GM12872 (cell line): ENCODE measurements around the gene INAFM1.

ENCODE experiments used
- CTCF ChIP-seq: IDR thresholded peaks from 3 replicates; pipeline ENCODE4 v1.5.1; 2011; ENCODE audit warnings: low read depth, mild to moderate bottlenecking, low read length, moderate library complexity; ENCODE audit not compliant: insufficient read depth

INAFM1 gene

DNA sequence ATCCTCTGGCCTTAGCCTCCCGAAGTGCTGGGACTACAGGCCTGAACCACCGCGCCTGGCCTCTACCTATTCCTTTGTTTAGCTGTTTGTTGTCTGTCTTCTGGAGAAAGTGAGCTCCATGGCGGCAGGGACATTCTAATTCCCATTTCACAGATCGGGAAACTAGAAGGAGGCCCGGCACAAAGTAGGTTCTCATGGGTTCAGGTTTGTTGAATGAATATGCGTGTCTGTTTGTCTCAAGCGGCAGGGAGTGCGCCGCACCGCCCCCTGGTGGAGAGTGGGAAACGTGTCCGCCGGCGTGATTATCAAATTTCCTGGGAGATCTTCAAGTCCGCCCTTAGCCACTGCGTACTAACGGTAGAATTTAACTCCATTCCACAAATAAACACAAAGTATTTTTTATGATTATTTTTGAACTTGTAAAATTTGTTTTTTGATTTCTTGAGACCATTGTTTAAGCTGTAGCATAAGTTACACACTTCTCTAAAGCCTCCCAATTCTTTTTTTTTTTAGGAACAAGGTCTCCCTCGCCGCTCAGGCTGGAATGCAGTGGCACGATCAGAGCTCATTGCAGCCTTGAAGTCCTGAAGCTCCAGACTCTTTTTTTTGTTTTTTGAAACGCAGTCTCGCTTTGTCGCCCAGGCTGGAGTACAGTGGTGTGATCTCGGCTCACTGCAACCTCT lies 27.2 kb upstream of the INAFM1 start:
- peak; percentile 90 for TF ChIP-seq CTCF

DNA sequence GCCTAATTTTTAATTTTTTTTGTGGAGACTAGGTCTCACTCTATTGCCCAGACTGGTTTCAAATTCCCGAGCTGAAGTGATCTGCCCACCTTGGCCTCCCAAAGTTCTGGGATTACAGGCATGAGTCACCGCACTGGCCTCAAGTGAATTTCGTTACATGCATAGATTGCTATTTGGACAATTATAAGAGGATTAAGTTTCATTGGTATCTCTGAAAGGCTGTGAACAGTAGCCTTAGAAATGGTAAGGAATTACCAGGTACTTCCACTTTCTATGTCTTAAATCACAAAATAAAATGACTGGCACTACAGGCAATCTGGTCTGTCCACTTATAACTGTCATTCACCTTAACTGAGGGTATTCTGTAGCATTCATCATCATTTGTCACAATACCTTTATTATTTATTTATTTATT lies 21.2 kb upstream of the INAFM1 start:
- no peak for TF ChIP-seq CTCF

DNA sequence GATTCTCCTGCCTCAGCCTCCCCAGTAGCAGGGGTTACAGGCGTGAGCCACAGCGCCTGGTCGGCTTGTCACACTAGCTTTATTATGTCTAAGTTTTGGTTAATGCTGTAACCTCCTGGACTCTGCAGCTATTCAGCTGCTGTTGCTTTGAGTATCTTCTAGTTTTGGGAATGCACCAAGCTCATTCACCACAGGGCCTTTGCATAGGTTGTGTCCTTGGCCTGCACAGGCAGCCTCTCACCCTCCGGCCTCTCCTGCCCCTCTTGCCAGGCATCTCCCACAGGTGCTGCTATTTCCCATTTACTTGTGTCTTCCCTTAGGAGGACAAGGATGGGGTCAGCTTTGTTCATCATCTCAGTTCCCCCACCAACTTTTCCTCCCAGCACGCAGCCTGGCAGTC lies 20.7 kb upstream of the INAFM1 start:
- TF ChIP-seq CTCF, result no peak

DNA sequence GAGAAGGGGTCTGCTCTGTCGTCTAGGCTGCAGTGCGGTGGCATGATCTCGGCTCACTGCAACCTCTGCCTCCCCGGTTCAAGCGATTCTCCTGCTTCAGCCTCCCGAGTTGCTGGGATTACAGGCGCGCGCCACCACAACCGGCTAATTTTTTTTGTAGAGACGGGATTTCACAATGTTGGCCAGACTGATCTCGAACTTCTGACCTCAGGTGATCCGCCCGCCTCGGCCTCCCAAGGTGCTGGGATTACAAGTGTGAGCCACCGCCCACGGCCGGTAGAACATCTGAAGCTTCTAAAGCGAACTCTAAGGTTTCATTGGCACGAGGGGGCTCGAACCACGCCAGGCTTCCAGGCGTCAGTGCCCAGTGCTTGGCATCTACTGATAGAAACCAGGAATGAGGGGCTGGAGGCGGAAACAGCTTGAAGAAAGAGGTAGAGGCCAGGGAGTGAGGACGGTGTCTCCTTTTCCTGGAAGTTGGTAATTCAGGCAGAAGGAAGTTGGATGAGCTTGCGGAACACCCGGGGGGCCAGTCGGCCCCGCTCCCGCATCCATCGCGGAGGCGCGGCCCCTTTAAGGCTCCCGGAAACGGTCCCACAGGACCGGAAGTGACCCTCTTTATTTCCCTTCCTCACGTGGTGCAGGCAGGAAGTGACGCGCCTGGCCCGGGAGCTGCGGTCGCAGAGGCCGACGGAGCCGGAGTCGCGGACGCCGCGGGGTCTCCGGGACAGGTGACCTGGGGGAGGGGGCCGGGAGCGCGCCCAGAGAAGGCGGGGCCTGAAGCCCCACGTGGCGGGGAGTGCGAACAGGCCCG lies 18.6 kb upstream of the INAFM1 start, which contains the start of gene CCDC9:
TSS of gene CCDC9 (plus strand) at position 647 of the 814 bp plus-strand sequence. CDS start 1,876 bp downstream, outside the sequence.
- no peak for TF ChIP-seq CTCF

DNA sequence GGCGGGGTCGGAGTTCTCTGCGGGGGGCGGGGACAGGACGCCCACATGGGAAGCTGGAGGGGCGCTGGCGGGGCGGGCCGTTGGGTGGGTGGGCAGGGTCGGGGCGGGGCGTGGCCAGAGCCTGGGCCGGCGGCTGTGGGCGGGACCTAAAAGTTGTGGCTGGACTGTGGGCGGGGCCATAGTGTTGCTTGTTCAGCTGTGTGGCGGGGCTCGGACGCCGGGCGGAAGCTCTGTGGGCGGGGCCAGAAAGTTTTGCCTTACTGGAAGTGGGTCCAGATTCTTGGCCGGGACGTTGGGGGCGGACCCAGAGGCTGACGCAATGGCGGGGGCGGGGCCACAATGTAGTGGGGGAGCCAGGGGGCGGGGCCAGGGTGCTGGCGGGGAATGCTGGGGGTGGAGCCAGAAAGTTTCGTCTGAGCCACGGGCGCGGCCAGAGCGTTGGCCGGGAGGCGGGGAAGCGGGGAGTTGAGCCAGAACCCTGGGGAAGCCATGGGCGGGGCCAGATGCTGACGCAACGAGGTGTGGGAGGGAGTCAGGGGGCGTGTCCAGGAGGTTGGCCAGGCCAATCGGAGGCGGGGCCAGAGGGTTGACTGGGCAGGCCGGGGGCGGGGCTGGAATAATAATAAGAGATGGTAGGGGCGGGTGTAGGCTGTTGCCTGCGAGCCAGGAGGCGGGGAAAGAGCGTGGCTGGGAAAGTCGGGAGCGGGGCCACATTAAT lies 17.8 kb upstream of the INAFM1 start:
- no peak for TF ChIP-seq CTCF

DNA sequence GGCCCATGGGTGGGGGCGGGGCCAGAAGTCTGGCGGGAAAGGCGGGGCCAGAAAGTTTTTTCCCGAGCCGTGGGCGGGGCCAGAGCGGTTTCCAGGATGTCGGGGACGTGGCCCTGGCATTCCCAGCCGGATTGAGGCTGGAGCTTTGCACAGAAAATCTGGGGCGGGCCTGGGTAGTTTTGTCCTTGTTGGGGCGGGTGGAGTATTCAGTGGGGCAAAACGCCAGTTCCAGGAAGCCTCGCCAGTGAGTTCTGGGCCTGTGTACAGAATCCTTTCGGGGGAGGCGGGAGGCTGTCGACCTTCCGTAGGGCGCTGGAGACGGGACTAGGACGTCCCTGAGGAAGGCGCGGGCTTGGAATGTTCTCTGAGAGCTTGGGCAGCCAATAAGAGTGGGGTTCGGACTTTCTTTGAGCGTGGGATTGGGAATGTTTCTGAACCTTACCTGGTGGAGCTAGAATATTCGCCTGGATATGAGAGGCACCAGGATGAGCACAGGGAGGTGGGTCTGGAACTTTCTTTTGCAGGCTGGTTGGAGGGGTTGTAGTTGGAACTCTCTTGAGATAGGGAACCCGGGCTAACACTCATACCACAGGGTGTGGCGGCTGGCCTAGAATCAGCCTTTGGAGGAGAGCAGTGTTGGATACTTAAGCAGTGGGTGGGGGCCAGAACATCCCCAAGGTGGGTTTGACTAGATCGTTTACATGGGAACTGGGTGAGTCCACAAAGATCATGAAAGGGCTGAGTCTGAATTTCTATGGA lies 17.1 kb upstream of the INAFM1 start:
- no peak for TF ChIP-seq CTCF

GRCh38 chr19:47258434-47258833 lies 16.3 kb upstream of the INAFM1 start:
- no peak for TF ChIP-seq CTCF
